Measurements from ENCODE around the gene DOCK3. TPM values are rescaled to one million over a fixed set of nuclear protein-coding genes. Genes with fewer than 3 reads are reported as not detected.

Gene DOCK3
- total RNA-seq, 4 donors from 2014 or later = 0.33 to 5.3 (median 0.50) TPM

DNA sequence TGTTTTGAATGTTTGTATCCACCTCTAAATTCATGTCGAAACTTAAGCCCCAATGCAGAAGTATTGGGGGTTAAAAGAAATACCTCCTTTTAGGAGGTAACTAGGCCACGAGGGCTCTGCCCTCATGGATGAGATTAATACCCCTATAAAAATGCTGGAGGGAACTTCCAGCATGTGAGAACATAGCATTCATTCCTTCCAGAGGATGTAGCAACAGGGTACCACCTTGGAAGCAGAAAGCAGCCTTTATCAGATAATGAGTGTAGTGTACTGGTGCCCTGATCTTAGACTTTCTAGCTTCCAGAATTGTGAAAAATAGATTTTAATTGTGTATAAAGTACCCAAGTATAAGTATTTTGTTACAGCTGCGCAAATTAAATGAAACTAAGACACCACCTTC lies 356.9 kb downstream of the DOCK3 start:
- TF ChIP-seq, protein P1, sequence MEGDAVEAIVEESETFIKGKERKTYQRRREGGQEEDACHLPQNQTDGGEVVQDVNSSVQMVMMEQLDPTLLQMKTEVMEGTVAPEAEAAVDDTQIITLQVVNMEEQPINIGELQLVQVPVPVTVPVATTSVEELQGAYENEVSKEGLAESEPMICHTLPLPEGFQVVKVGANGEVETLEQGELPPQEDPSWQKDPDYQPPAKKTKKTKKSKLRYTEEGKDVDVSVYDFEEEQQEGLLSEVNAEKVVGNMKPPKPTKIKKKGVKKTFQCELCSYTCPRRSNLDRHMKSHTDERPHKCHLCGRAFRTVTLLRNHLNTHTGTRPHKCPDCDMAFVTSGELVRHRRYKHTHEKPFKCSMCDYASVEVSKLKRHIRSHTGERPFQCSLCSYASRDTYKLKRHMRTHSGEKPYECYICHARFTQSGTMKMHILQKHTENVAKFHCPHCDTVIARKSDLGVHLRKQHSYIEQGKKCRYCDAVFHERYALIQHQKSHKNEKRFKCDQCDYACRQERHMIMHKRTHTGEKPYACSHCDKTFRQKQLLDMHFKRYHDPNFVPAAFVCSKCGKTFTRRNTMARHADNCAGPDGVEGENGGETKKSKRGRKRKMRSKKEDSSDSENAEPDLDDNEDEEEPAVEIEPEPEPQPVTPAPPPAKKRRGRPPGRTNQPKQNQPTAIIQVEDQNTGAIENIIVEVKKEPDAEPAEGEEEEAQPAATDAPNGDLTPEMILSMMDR (IDR thresholded peaks at IDR 0.05; ENCODE audit: low read depth) = no peak

DNA sequence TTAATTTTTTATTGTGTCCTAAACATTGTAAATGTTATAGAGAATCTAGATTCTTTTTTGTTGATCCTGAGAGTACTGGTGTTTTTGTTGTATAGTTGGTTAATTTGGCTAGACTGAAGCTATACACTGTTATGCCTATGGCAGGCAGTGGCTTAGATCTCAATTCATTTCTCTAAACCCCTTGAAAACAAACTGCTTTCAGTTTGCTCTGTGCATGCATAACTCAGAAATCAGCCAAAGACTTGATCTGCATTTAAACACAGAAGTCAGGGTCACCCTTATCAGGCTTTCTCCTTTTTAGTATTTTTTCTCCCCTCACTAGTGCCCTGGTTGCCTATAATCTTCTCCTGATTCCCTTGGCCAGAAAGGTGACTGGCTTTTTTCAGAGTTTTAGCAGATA lies 360.9 kb downstream of the DOCK3 start:
- TF ChIP-seq, protein P1 (IDR thresholded peaks at IDR 0.05; ENCODE audit: low read depth) = no peak

DNA sequence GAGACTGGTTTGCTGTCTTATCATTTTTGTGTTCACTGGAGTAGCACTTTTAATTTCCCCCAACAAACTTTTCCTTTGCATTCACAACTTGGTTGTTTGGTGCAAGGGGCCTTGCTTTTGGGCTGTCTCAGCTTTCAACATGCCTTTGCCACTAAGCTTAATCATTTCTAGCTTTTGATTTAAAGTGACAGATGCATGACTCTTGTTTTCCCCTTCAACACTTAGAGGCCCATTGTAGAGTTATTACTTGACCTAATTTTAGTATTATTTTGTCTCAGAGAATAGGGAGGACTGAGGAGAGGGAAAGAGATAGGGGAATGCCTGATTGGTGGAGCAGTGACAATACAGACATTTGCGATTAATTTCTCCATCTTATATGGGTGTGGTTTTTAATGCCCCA lies 370.3 kb downstream of the DOCK3 start:
- TF ChIP-seq, protein P1 (IDR thresholded peaks at IDR 0.05; ENCODE audit: low read depth) = no peak

DNA sequence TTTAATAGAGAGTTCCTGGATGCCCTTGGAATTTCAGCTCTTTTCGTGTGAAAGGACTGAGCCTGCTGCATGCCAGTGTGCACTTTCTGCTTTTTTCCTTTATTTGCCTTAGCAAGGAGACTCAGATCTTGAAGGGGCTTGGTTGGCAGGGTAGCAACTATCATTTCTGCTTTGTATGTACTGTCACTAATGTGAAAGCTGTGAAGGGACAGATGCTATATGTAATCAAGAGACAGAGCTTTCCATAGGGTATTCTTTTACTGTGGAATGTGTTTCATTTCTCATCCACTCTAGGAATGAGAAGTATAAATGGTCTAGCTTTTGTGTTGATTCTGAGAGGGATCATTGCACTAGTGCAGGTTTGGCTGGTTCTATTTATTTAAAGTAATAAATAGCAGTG lies 377.8 kb downstream of the DOCK3 start:
- TF ChIP-seq, protein P1 (IDR thresholded peaks at IDR 0.05; ENCODE audit: low read depth) = no peak

DNA sequence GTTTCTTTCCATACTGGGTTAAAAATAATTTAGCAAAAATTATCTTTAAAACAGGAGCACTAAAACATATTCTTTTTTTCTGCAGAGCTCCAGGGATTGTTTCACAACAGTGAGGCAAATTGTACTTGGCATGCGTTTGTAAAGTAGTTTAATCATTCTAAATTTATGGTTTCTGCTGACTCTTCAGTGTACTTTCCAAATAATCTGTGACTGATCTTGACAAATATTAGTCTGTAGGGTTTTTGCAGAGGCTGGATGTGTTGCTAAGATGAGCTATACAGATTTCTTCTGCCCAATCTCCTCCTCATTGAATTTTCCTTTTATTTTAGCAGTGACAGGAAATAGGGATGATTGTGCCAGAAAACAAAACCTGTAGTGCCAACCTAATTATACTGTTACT lies 382.4 kb downstream of the DOCK3 start:
- TF ChIP-seq, protein P1 (IDR thresholded peaks at IDR 0.05; ENCODE audit: low read depth) = no peak

DNA sequence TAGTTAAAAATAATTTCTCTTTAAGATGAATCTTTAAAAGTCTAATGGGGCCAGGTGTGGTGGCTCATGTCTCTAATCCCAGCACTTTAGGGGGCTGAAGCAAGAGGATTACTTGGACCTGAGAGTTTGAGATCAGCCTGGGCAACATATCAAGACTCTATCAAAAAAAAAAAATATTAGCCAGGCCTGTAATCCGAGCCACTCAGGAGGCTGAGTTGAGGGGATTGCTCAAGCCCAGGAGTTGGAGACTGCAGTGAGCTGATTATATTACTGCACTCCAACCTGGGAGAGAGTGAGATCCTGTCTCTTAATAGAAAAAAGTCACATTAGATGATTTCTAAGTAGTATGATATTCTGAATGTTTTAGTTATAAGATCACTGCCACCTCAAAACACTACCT lies 388.3 kb downstream of the DOCK3 start:
- TF ChIP-seq, protein P1 (IDR thresholded peaks at IDR 0.05; ENCODE audit: low read depth) = no peak

DNA sequence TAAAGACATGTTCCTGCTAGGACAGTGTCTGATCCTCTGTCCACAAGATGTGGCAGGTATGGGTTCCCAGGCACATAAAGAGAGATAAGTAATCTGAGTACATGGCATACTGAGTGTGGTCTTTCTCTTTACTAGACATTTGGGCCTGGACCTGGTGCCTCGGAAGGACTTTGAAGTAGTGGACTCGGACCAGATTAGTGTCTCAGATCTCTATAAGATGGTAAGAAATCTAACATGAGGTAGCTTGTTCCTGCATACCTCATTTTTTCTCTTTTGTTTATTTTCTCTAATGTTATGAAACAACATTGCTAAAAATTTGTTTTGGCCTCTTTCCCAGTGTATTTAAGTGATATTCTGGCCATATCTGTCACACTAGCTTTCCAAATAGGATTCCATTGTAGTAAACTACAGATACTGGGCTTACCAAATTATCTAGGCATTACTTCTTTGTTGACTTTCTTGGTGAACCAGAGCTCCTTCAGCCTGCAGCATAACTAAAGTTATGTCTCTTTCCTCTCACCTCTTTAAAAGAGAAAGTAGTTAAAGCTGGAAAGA lies 400.6 kb downstream of the DOCK3 start:
- TF ChIP-seq, protein P1 (IDR thresholded peaks at IDR 0.05; ENCODE audit: low read depth) = no peak

Data from subcutaneous adipose tissue (tissue), 4 donors.